ENCODE data around the gene SLC22A14.

SLC22A14 gene

DNA sequence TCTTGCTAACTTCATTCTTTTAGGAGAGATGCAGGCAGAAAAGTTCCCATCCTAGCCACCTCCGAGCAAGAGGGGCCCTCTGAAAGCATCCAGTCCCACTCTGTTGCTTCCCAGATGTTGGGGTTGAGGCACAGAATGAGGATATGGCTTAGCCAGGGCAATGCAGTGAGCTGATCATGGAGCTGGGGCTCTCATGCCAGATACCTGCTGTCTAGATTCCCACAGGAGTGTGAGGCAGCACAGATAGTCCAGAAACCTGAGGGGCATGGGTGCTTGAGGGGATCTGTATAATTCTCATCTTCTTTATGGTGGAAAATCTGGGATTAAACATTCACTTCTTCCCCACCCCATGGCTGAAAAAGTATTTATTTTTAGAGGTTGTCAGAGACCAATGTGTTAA lies 15.3 kb upstream of the SLC22A14 start:
- no peak overlapping the region for H3K4me3 ChIP-seq (replicated peaks; ENCODE audit: low read depth, low read length)
- H3K27me3 ChIP-seq (replicated peaks; ENCODE audit: control insufficient read depth, insufficient read depth, low read length), result no peaks in the 10 kb centered on the region
- no peaks in the 10 kb centered on the region for H3K36me3 ChIP-seq (ENCODE audit: control insufficient read depth, insufficient read depth, low read length)
- TF ChIP-seq, protein P1, sequence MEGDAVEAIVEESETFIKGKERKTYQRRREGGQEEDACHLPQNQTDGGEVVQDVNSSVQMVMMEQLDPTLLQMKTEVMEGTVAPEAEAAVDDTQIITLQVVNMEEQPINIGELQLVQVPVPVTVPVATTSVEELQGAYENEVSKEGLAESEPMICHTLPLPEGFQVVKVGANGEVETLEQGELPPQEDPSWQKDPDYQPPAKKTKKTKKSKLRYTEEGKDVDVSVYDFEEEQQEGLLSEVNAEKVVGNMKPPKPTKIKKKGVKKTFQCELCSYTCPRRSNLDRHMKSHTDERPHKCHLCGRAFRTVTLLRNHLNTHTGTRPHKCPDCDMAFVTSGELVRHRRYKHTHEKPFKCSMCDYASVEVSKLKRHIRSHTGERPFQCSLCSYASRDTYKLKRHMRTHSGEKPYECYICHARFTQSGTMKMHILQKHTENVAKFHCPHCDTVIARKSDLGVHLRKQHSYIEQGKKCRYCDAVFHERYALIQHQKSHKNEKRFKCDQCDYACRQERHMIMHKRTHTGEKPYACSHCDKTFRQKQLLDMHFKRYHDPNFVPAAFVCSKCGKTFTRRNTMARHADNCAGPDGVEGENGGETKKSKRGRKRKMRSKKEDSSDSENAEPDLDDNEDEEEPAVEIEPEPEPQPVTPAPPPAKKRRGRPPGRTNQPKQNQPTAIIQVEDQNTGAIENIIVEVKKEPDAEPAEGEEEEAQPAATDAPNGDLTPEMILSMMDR (IDR thresholded peaks at IDR 0.05; ENCODE audit: insufficient read depth, low read length, poor library complexity, severe bottlenecking), result no peak
- DNase-seq (ENCODE audit: extremely low read depth, insufficient read length), result no peak

DNA sequence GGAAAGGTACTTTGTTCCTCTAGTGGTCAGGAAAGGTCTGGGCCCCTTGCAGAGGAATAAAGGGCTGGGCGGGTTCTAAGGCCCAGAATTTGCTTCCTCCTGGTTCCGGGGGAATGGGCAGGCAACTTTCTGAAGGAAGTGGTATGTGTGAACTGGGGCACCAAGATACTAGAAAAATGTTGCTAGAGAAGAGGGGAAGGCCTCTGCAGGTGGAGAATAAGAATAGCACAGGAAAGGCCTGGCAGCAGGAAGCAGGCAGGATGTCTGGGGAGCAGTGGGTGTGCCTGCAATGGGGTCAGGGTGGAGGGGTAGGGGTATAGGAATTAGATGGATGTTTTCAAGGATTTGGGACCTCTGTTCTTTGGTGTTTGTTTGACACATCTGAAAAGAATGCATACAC lies 14.4 kb upstream of the SLC22A14 start:
- no peaks in the 10 kb centered on the region for H3K36me3 ChIP-seq (ENCODE audit: control insufficient read depth, insufficient read depth, low read length)
- TF ChIP-seq, protein P1 (IDR thresholded peaks at IDR 0.05; ENCODE audit: insufficient read depth, low read length, poor library complexity, severe bottlenecking), result no peak
- no peak overlapping the region for H3K4me3 ChIP-seq (replicated peaks; ENCODE audit: low read depth, low read length)
- H3K27me3 ChIP-seq (replicated peaks; ENCODE audit: control insufficient read depth, insufficient read depth, low read length), result no peaks in the 10 kb centered on the region
- DNase-seq (ENCODE audit: extremely low read depth, insufficient read length), result no peak

DNA sequence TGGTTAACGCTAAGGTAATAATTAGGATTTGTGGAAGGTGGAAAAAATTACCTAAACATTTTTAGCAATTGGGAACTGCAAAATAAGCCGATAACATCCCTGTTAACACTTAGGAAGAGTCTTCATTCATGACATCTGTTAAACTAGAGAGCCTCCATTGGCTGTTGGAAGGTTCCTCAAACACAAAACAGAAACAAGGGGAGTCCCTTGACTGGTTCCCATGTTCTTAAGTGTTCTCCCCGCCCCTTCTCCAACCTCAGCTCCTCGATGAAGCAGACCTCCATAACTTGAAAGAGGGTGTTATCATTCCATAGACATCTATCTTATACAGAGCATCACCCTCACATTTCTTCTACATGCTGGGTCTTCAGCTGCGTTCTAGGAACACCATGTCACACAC lies 14.0 kb upstream of the SLC22A14 start:
- TF ChIP-seq, protein P1 (IDR thresholded peaks at IDR 0.05; ENCODE audit: insufficient read depth, low read length, poor library complexity, severe bottlenecking), result no peak
- H3K27me3 ChIP-seq (replicated peaks; ENCODE audit: control insufficient read depth, insufficient read depth, low read length), result no peaks in the 10 kb centered on the region
- H3K4me3 ChIP-seq (replicated peaks; ENCODE audit: low read depth, low read length), result no peak overlapping the region
- no peak for DNase-seq (ENCODE audit: extremely low read depth, insufficient read length)
- no peaks in the 10 kb centered on the region for H3K36me3 ChIP-seq (ENCODE audit: control insufficient read depth, insufficient read depth, low read length)

DNA sequence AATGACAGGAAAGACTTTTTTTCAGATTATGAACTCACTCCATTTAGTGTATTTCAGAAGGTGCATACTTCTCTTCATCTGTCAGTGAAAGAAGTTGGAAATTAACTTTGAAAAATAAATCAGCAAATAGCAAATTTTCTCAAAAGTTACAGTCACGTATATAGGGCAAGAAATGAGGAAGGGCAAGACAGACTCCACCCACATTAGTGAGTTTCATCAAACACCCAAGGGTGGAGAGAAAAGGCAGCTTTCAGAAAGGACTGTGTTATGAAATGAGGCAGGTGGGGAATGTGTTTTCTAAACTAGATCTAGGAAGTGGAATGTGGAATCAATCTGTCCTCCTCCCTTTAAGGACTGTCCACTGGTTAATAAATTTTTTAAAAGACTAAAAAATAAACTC lies 13.6 kb upstream of the SLC22A14 start:
- TF ChIP-seq, protein P1 (IDR thresholded peaks at IDR 0.05; ENCODE audit: insufficient read depth, low read length, poor library complexity, severe bottlenecking), result no peak
- no peak for DNase-seq (ENCODE audit: extremely low read depth, insufficient read length)
- Histone ChIP-seq H3K36me3 (ENCODE audit: control insufficient read depth, insufficient read depth, low read length) (no peaks in the 10 kb centered on the region), H3K27me3 (replicated peaks; ENCODE audit: control insufficient read depth, insufficient read depth, low read length) (no peaks in the 10 kb centered on the region), H3K4me3 (replicated peaks; ENCODE audit: low read depth, low read length) (no peak overlapping the region)

DNA sequence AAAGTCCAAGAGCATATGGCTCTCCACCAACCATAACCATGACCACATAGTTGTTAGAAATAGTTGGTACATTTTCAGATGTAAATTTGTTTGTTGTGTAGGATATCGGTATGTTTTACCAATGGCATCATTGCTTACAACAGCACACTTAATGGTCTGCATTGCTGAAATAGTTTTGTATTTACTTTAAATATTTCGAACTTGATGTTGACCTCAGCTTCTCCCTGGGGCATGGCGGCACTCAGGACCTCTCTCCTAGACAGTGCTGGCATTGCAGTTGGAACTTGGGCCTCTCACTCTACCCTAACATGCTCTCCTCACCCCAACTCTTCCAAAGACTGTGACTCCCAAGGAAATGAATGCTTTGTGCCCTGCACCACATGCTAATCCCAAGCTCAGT lies 11.5 kb upstream of the SLC22A14 start:
- TF ChIP-seq, protein P1 (IDR thresholded peaks at IDR 0.05; ENCODE audit: insufficient read depth, low read length, poor library complexity, severe bottlenecking), result no peak
- Histone ChIP-seq H3K27me3 (replicated peaks; ENCODE audit: control insufficient read depth, insufficient read depth, low read length) (no peaks in the 10 kb centered on the region), H3K4me3 (replicated peaks; ENCODE audit: low read depth, low read length) (no peak overlapping the region), H3K36me3 (ENCODE audit: control insufficient read depth, insufficient read depth, low read length) (no peaks in the 10 kb centered on the region)
- DNase-seq (ENCODE audit: extremely low read depth, insufficient read length), result no peak

DNA sequence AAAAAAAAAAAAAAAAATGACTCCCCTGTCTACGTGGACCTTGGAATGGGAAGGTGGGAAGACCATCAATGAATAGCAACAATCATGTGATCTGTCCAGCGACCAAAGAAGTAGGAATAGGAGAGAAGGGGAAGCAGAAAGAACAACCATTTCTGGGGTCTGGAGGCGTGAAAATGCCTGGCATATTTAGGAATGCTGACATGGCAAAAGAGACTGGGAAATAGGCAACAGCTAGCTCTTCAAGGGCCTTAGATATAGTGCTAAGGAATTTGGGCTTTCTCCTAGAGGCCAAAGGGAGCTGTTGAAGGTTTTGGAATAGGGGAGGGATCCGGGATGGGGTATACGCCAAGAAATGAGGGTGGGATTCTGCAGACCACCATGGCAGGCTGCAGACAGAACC lies 10.5 kb upstream of the SLC22A14 start:
- Histone ChIP-seq H3K27me3 (replicated peaks; ENCODE audit: control insufficient read depth, insufficient read depth, low read length) (no peaks in the 10 kb centered on the region), H3K4me3 (replicated peaks; ENCODE audit: low read depth, low read length) (no peak overlapping the region), H3K36me3 (ENCODE audit: control insufficient read depth, insufficient read depth, low read length) (no peaks in the 10 kb centered on the region)
- TF ChIP-seq, protein P1 (IDR thresholded peaks at IDR 0.05; ENCODE audit: insufficient read depth, low read length, poor library complexity, severe bottlenecking), result no peak
- no peak for DNase-seq (ENCODE audit: extremely low read depth, insufficient read length)
